Stimulated activated CD8-positive, alpha-beta memory T cell treated with anti-CD3 and anti-CD28 coated beads, Interleukin-12 subunit alpha, Interleukin-12 subunit beta, amount 100 ng/mL, for 1 hour (primary cell): ENCODE results near the gene TMEM100.
A peak's percentile ranks its signal among the peaks of the same experiment; 100 is the strongest.

ENCODE experiments used
- DNase-seq: peaks from one replicate; pipeline ENCODE4 v3.0.0-alpha.2; 2020; ENCODE audit warnings: low read depth

The TMEM100 gene

GRCh38 chr17:55743103-55743679, 20.5 kb upstream of the TMEM100 start:
- DNase-seq, result no peak

GRCh38 chr17:55742272-55743102, 19.8 kb upstream of the TMEM100 start:
- DNase-seq, result no peak

GRCh38 chr17:55741356-55741700, 18.7 kb upstream of the TMEM100 start:
- no peak for DNase-seq

- no peak for DNase-seq
Measured at GRCh38 chr17:55740511-55741355, 18.1 kb upstream of the TMEM100 start.

GRCh38 chr17:55737976-55738501, 15.4 kb upstream of the TMEM100 start:
- DNase-seq, result no peak

- DNase-seq, result peak; percentile 8
Measured at GRCh38 chr17:55735731-55736405, 13.2 kb upstream of the TMEM100 start.

- DNase-seq, result no peak
Measured at GRCh38 chr17:55734128-55734781, 11.6 kb upstream of the TMEM100 start.

GRCh38 chr17:55731586-55732250, 9.1 kb upstream of the TMEM100 start:
- no peak for DNase-seq

- no peak for DNase-seq
Measured at GRCh38 chr17:55730808-55731207, 8.1 kb upstream of the TMEM100 start.

- no peak for DNase-seq
Measured at GRCh38 chr17:55730380-55730779, 7.7 kb upstream of the TMEM100 start.

- DNase-seq, result no peak
Measured at GRCh38 chr17:55729484-55729883, 6.8 kb upstream of the TMEM100 start.

- DNase-seq, result no peak
Measured at GRCh38 chr17:55728833-55729232, 6.2 kb upstream of the TMEM100 start.

GRCh38 chr17:55728361-55728760, 5.7 kb upstream of the TMEM100 start:
- no peak for DNase-seq

- no peak for DNase-seq
Measured at GRCh38 chr17:55727920-55728319, 5.3 kb upstream of the TMEM100 start.

GRCh38 chr17:55727275-55727674, 4.6 kb upstream of the TMEM100 start:
- DNase-seq, result no peak

- DNase-seq, result no peak
Measured at GRCh38 chr17:55726440-55726839, 3.8 kb upstream of the TMEM100 start.

- no peak for DNase-seq
Measured at GRCh38 chr17:55723488-55723848, 804 bp upstream of the TMEM100 start.

GRCh38 chr17:55722016-55722736, 488 bp downstream of the TMEM100 start:
- DNase-seq, result no peak

- no peak for DNase-seq
Measured at GRCh38 chr17:55720919-55721836, 1.5 kb downstream of the TMEM100 start.
